ENCODE results near the gene DBT.
"Not testable (repeated sequence)": the region's sequence is repeated elsewhere in the genome, so short reads cannot be mapped to it uniquely, and the experiment has no call there.

Gene DBT

DNA sequence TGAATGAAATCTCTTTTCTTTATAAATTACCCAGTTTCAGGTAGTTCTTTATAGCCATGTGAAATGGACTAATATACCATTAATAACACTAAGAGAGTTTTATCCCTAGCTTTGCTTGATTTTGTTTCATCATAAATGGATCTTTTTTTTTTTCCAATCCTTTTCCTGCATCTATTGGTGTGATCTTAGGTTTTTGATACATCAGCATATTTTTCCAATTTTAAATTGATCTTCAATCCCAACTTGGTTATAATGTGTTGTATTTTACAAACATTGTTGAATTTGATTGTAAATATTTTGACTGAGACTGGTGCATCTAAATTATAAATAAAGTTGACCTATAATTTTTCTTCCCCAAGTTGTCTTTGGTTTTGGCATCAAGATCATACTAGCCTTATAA lies 12.1 kb upstream of the DBT start:
- DNase-seq (ENCODE audit: low read depth in 1 of 2, low spot score in 1 of 2) = no peak
- TF ChIP-seq SPI1 (IDR thresholded peaks at IDR 0.05; ENCODE audit: borderline replicate concordance, low read depth) (no peak), CTCF (IDR thresholded peaks at IDR 0.05; ENCODE audit: insufficient read depth, low read length) (no peak), POLR2AphosphoS5 (IDR thresholded peaks at IDR 0.05; ENCODE audit: low read depth) (no peak), GABPA (IDR thresholded peaks at IDR 0.05; ENCODE audit: low read depth) (no peak), REST (IDR thresholded peaks at IDR 0.05; ENCODE audit: insufficient replicate concordance, low read depth) (no peak)
- H3K27ac ChIP-seq (replicated peaks) = no peak overlapping the region
- no peaks in the 10 kb centered on the region for H3K27me3 ChIP-seq (ENCODE audit: insufficient read depth, poor library complexity, severe bottlenecking)
- no peak overlapping the region for H3K4me3 ChIP-seq (replicated peaks; ENCODE audit: insufficient read depth, low read length)

DNA sequence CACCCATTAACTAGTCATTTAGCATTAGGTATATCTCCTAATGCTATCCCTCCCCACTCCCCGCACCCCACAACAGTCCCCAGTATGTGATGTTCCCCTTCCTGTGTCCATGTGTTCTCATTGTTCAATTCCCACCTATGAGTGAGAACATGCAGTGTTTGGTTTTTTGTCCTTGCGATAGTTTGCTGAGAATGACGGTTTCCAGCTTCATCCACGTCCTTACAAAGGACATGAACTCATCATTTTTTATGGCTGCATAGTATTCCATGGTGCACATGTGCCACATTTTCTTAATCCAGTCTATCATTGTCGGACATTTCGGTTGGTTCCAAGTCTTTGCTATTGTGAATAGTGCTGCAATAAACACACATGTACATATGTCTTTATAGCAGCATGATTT lies 8.8 kb upstream of the DBT start:
- DNase-seq (ENCODE audit: low read depth in 1 of 2, low spot score in 1 of 2); H3K4me3 ChIP-seq (replicated peaks; ENCODE audit: insufficient read depth, low read length); H3K27ac ChIP-seq (replicated peaks); H3K27me3 ChIP-seq (ENCODE audit: insufficient read depth, poor library complexity, severe bottlenecking): not testable (repeated sequence)

- not testable (repeated sequence) for DNase-seq (ENCODE audit: low read depth in 1 of 2, low spot score in 1 of 2); H3K27me3 ChIP-seq (ENCODE audit: insufficient read depth, poor library complexity, severe bottlenecking); H3K4me3 ChIP-seq (replicated peaks; ENCODE audit: insufficient read depth, low read length); H3K27ac ChIP-seq (replicated peaks)
Measured at GRCh38 chr1:100256273-100256672, 6.6 kb upstream of the DBT start.

- no peak for DNase-seq (ENCODE audit: low read depth in 1 of 2, low spot score in 1 of 2)
- Histone ChIP-seq H3K27ac (replicated peaks) (no peak overlapping the region), H3K27me3 (ENCODE audit: insufficient read depth, poor library complexity, severe bottlenecking) (no peaks in the 10 kb centered on the region), H3K4me3 (replicated peaks; ENCODE audit: insufficient read depth, low read length) (no peak overlapping the region)
- TF ChIP-seq GABPA (IDR thresholded peaks at IDR 0.05; ENCODE audit: low read depth) (no peak), REST (IDR thresholded peaks at IDR 0.05; ENCODE audit: insufficient replicate concordance, low read depth) (no peak), CTCF (IDR thresholded peaks at IDR 0.05; ENCODE audit: insufficient read depth, low read length) (no peak), SPI1 (IDR thresholded peaks at IDR 0.05; ENCODE audit: borderline replicate concordance, low read depth) (no peak), POLR2AphosphoS5 (IDR thresholded peaks at IDR 0.05; ENCODE audit: low read depth) (no peak)
Measured at GRCh38 chr1:100253552-100253951, 3.9 kb upstream of the DBT start.

GRCh38 chr1:100252901-100253300 lies 3.3 kb upstream of the DBT start:
- no peak for DNase-seq (ENCODE audit: low read depth in 1 of 2, low spot score in 1 of 2)
- TF ChIP-seq CTCF (IDR thresholded peaks at IDR 0.05; ENCODE audit: insufficient read depth, low read length) (no peak), REST (IDR thresholded peaks at IDR 0.05; ENCODE audit: insufficient replicate concordance, low read depth) (no peak), SPI1 (IDR thresholded peaks at IDR 0.05; ENCODE audit: borderline replicate concordance, low read depth) (no peak), POLR2AphosphoS5 (IDR thresholded peaks at IDR 0.05; ENCODE audit: low read depth) (no peak), GABPA (IDR thresholded peaks at IDR 0.05; ENCODE audit: low read depth) (no peak)
- no peak overlapping the region for H3K4me3 ChIP-seq (replicated peaks; ENCODE audit: insufficient read depth, low read length)
- H3K27me3 ChIP-seq (ENCODE audit: insufficient read depth, poor library complexity, severe bottlenecking) = no peaks in the 10 kb centered on the region
- H3K27ac ChIP-seq (replicated peaks) = no peak overlapping the region
